Spleen (tissue), 7 donors: ENCODE results near the gene FIG4.

Experiments used
- POLR2A ChIP-seq, 3 donors: fragments of 450-650 bp; IDR thresholded peaks; one replicate each; pipeline ENCODE4 v1.5.1; 2017; ENCODE audit warnings: antibody characterized with exemption in 3 of 3, mild to moderate bottlenecking in 1 of 3
- POLR2AphosphoS5 ChIP-seq, 3 donors: sonication (generic); formaldehyde crosslinking; IDR thresholded peaks; one replicate each; pipeline ENCODE4 v1.5.1; 2017; ENCODE audit warnings: antibody characterized with exemption in 3 of 3
- TF ChIP-seq, protein P1 (sequence below), 11 experiments: fragments of 200-600 bp in 7 of 11; fragments of 450-650 bp in 4 of 11; sonication (generic) in 4 of 11; IDR thresholded peaks in 8 of 11; conservative IDR thresholded peaks in 3 of 11; 1 replicate in 7 of 11; 2 replicates in 4 of 11; pipeline versions ENCODE4 v1.4.0 to v1.8.0; 2016 to 2021; ENCODE audit warnings: antibody characterized with exemption in 11 of 11, inconsistent platforms in 4 of 11, mild to moderate bottlenecking in 1 of 11
- donor health status: DM: no; HTN: no; CAD: no; lungs with moderate emphysema.
- donor health status: DM: no; HTN: no; CAD: no.
- donor health status: DM: no; HTN: no; CAD: no.

DNA sequence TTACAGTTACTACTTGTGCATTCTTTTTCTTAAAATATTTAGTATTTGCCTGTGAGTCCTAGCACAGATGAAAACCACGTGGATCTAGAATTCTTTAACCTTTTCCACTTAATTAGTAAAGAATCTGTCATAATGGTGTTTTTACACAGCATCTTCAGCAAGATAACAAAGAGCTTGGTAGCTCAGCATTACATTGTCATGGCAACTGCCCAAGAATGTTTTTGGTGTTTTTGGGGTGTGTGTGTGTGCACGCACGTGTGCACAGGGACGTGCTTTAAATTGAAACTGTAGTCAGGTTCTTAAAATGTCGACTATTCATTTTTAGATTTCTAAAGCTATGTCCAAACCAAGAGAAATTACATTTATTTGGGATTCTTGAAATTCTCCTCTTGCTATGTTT is 108.0 kb downstream of the FIG4 start:
- TF ChIP-seq, protein P1, sequence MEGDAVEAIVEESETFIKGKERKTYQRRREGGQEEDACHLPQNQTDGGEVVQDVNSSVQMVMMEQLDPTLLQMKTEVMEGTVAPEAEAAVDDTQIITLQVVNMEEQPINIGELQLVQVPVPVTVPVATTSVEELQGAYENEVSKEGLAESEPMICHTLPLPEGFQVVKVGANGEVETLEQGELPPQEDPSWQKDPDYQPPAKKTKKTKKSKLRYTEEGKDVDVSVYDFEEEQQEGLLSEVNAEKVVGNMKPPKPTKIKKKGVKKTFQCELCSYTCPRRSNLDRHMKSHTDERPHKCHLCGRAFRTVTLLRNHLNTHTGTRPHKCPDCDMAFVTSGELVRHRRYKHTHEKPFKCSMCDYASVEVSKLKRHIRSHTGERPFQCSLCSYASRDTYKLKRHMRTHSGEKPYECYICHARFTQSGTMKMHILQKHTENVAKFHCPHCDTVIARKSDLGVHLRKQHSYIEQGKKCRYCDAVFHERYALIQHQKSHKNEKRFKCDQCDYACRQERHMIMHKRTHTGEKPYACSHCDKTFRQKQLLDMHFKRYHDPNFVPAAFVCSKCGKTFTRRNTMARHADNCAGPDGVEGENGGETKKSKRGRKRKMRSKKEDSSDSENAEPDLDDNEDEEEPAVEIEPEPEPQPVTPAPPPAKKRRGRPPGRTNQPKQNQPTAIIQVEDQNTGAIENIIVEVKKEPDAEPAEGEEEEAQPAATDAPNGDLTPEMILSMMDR (IDR thresholded peaks at IDR 0.05 in 8 of 11, conservative IDR thresholded peaks at IDR 0.05 in 3 of 11): no peak
- no peak for TF ChIP-seq POLR2A (IDR thresholded peaks at IDR 0.05)
- TF ChIP-seq POLR2AphosphoS5 (IDR thresholded peaks at IDR 0.05): no peak
